Smooth muscle cell (in vitro differentiated cells): ENCODE measurements around the gene AKR1B15. TPM values are rescaled to one million over a fixed set of nuclear protein-coding genes. Genes with fewer than 3 reads are reported as not detected.
A peak's percentile ranks its signal among the peaks of the same experiment; 100 is the strongest.

ENCODE experiments used
- DNase-seq: peaks from one replicate; lab custom pipeline; 2025; ENCODE audit not compliant: unreplicated experiment; lab: John Stamatoyannopoulos, UW
- H2AFZ ChIP-seq: fragments of 200-600 bp; sonication (generic); 2 replicates; pipeline ENCODE4 v1.6.0; 2016; ENCODE audit warnings: antibody characterized with exemption, low read depth, mild to moderate bottlenecking
- H3F3A ChIP-seq: fragments of 200-600 bp; sonication (generic); 2 replicates; pipeline ENCODE4 v1.6.0; 2017; ENCODE audit warnings: antibody characterized with exemption, low read depth
- H3K27ac ChIP-seq: fragments of 200-600 bp; sonication (generic); 2 replicates; pipeline ENCODE4 v1.5.1; 2016; ENCODE audit warnings: low read depth, mild to moderate bottlenecking
- H3K27me3 ChIP-seq: fragments of 200-600 bp; sonication (generic); 2 replicates; pipeline ENCODE4 v1.6.1; 2016; ENCODE audit warnings: low read depth, mild to moderate bottlenecking
- H3K36me3 ChIP-seq: fragments of 200-600 bp; sonication (generic); 2 replicates; pipeline ENCODE4 v1.5.1; 2016; ENCODE audit warnings: low read depth
- H3K4me1 ChIP-seq: fragments of 200-600 bp; sonication (generic); 2 replicates; pipeline ENCODE4 v1.5.1; 2016; ENCODE audit warnings: low read depth
- H3K4me2 ChIP-seq: fragments of 200-600 bp; sonication (generic); 2 replicates; pipeline ENCODE4 v1.6.0; 2016; ENCODE audit warnings: mild to moderate bottlenecking
- H3K4me3 ChIP-seq: fragments of 200-600 bp; sonication (generic); 2 replicates; pipeline ENCODE4 v1.5.1; 2016; ENCODE audit warnings: mild to moderate bottlenecking
- H3K79me2 ChIP-seq: fragments of 200-600 bp; sonication (generic); 2 replicates; pipeline ENCODE4 v1.6.0; 2016; ENCODE audit warnings: low read depth, mild to moderate bottlenecking
- H3K9ac ChIP-seq: fragments of 200-600 bp; sonication (generic); 2 replicates; pipeline ENCODE4 v1.6.0; 2016; ENCODE audit warnings: low read depth
- H3K9me3 ChIP-seq: fragments of 200-600 bp; sonication (generic); replicated peaks from 2 replicates; pipeline ENCODE4 v1.5.1; 2016; ENCODE audit warnings: low read depth
- H4K20me1 ChIP-seq: fragments of 200-600 bp; sonication (generic); 2 replicates; pipeline ENCODE4 v1.6.0; 2016; ENCODE audit warnings: low read depth
- CTCF ChIP-seq: fragments of 200-600 bp; sonication (generic); IDR thresholded peaks from 2 replicates; pipeline ENCODE4 v1.5.1; 2017; ENCODE audit warnings: borderline replicate concordance, mild to moderate bottlenecking, antibody characterized with exemption; ENCODE audit not compliant: insufficient read depth, poor library complexity, severe bottlenecking
- WGBS: methylation state at CpG from one replicate; pipeline ENCODE4 v1.1.7; 2016; ENCODE audit warnings: low lambda C conversion rate; 5-methylcytosine and 5-hydroxymethylcytosine counted together
- polyA plus RNA-seq: library from polyadenylated mRNA; unstranded; fragments of >200 nt; fragmentation: Nextera tagmentation; extraction: Ambion mirVana; gene quantifications from 2 replicates; pipeline ENCODE4 v1.2.1, GENCODE V29; 2016
- total RNA-seq: library from RNA; depleted of rRNA; stranded (reverse); fragments of >200 nt; gene quantifications from 2 replicates; pipeline ENCODE4 v1.2.3, GENCODE V29; 2014

The AKR1B15 gene
- total and polyA plus RNA-seq, 2 experiments from 2014 or later: 0.43 to 0.81 TPM

GRCh38 chr7:134542195-134542771 lies 6.6 kb upstream of the AKR1B15 start:
- H3K79me2 ChIP-seq: no peaks in the 10 kb centered on the region

GRCh38 chr7:134545380-134545779 lies 3.5 kb upstream of the AKR1B15 start:
- no peaks in the 10 kb centered on the region for H3K36me3 ChIP-seq
- H3K4me3 ChIP-seq: no peak overlapping the region
- H3K4me1 ChIP-seq: peaks cover 26% of the 10 kb centered on the region
- H3K4me2 ChIP-seq: no peak overlapping the region
- no peak overlapping the region for H3K9ac ChIP-seq
- no peaks in the 10 kb centered on the region for H3K79me2 ChIP-seq
- H3K27ac ChIP-seq: no peak overlapping the region
- TF ChIP-seq CTCF: no peak
- WGBS: 89% methylated on average over 4 of the region's 4 CpGs
- H3K9me3 ChIP-seq: no peaks in the 10 kb centered on the region
- H3K27me3 ChIP-seq: no peaks in the 10 kb centered on the region
- H3F3A ChIP-seq: peaks cover 7% of the 10 kb centered on the region
- DNase-seq: no peak
- no peaks in the 10 kb centered on the region for H4K20me1 ChIP-seq
- H2AFZ ChIP-seq: no peak overlapping the region

More at GRCh38 chr7:134542195-134542771, 6.6 kb upstream of the AKR1B15 start:
- H3K4me3 ChIP-seq: no peak overlapping the region
- no peaks in the 10 kb centered on the region for H3K9me3 ChIP-seq
- no peak overlapping the region for H3K9ac ChIP-seq
- DNase-seq: no peak
- H4K20me1 ChIP-seq: no peaks in the 10 kb centered on the region
- peaks cover 11% of the 10 kb centered on the region for H3K4me1 ChIP-seq
- H3F3A ChIP-seq: no peaks in the 10 kb centered on the region
- no peak overlapping the region for H3K27ac ChIP-seq
- no peak overlapping the region for H2AFZ ChIP-seq
- H3K27me3 ChIP-seq: no peaks in the 10 kb centered on the region
- no peak overlapping the region for H3K4me2 ChIP-seq
- 85% methylated on average over 8 of the region's 8 CpGs for WGBS
- no peak for TF ChIP-seq CTCF
- no peaks in the 10 kb centered on the region for H3K36me3 ChIP-seq

- H3F3A ChIP-seq: peaks cover 7% of the 10 kb centered on the region
- H3K9me3 ChIP-seq: no peaks in the 10 kb centered on the region
- H3K79me2 ChIP-seq: no peaks in the 10 kb centered on the region
- H3K4me1 ChIP-seq: peaks cover 26% of the 10 kb centered on the region
- H3K4me2 ChIP-seq: no peak overlapping the region
- H3K4me3 ChIP-seq: no peak overlapping the region
- no peak overlapping the region for H3K27ac ChIP-seq
- H3K9ac ChIP-seq: no peak overlapping the region
- H3K36me3 ChIP-seq: no peaks in the 10 kb centered on the region
- no peak for TF ChIP-seq CTCF
- no peak for DNase-seq
- no peak overlapping the region for H2AFZ ChIP-seq
- no peaks in the 10 kb centered on the region for H3K27me3 ChIP-seq
- H4K20me1 ChIP-seq: no peaks in the 10 kb centered on the region
- over 99% methylated on average over 3 of the region's 3 CpGs for WGBS
These were observed 3.0 kb upstream of the AKR1B15 start for GRCh38 chr7:134545918-134546317.

GRCh38 chr7:134546955-134547354 lies 2.0 kb upstream of the AKR1B15 start:
- no peak for TF ChIP-seq CTCF
- 0% methylated on average over 1 of the region's 1 CpG for WGBS

More at GRCh38 chr7:134546955-134547354, 2.0 kb upstream of the AKR1B15 start:
- no peaks in the 10 kb centered on the region for H4K20me1 ChIP-seq
- no peak overlapping the region for H3K27ac ChIP-seq
- no peak overlapping the region for H3K9ac ChIP-seq
- H3K9me3 ChIP-seq: no peaks in the 10 kb centered on the region
- H3K4me1 ChIP-seq: peaks cover 26% of the 10 kb centered on the region
- peak overlapping the region; percentile 86 for H3K4me2 ChIP-seq
- no peak for DNase-seq
- peaks cover 7% of the 10 kb centered on the region for H3F3A ChIP-seq
- H3K79me2 ChIP-seq: no peaks in the 10 kb centered on the region
- H3K36me3 ChIP-seq: no peaks in the 10 kb centered on the region
- H3K4me3 ChIP-seq: peak overlapping the region; percentile 55
- peak overlapping the region; percentile 80 for H2AFZ ChIP-seq
- H3K27me3 ChIP-seq: no peaks in the 10 kb centered on the region
